DOHH2 (cell line): ENCODE measurements around the gene ELAPOR1.

Source experiments
- H3F3A ChIP-seq: fragments of 200-600 bp; sonication (generic), shearing (Covaris generic); 2 replicates; pipeline ENCODE4 v1.6.0; 2016; ENCODE audit warnings: antibody characterized with exemption, mild to moderate bottlenecking; ENCODE audit not compliant: control insufficient read depth, insufficient read depth
- H3K27ac ChIP-seq: fragments of 200-600 bp; sonication (generic); 2 replicates; pipeline ENCODE4 v1.5.1; 2014; ENCODE audit warnings: low read depth, mild to moderate bottlenecking, low read length, moderate library complexity
- H3K27me3 ChIP-seq: fragments of 200-600 bp; sonication (generic); 2 replicates; pipeline ENCODE4 v1.6.1; 2014; ENCODE audit warnings: mild to moderate bottlenecking, low read length, mixed read lengths; ENCODE audit not compliant: control insufficient read depth
- H3K36me3 ChIP-seq: fragments of 200-600 bp; sonication (generic); 2 replicates; pipeline ENCODE4 v1.6.1; 2014; ENCODE audit warnings: mild to moderate bottlenecking, low read length, moderate library complexity, mixed read lengths; ENCODE audit not compliant: control insufficient read depth
- H3K4me1 ChIP-seq: fragments of 200-600 bp; sonication (generic); 2 replicates; pipeline ENCODE4 v1.6.1; 2014; ENCODE audit warnings: mild to moderate bottlenecking, low read length, mixed read lengths; ENCODE audit not compliant: control insufficient read depth
- H3K4me2 ChIP-seq: fragments of 200-600 bp; sonication (generic); 2 replicates; pipeline ENCODE4 v1.6.0; 2014; ENCODE audit warnings: mild to moderate bottlenecking, low read length, moderate library complexity
- H3K4me3 ChIP-seq: fragments of 200-600 bp; sonication (generic); 2 replicates; pipeline ENCODE4 v1.5.1; 2014; ENCODE audit warnings: mild to moderate bottlenecking, low read length, mixed read lengths
- H3K79me2 ChIP-seq: fragments of 200-600 bp; sonication (generic); 2 replicates; pipeline ENCODE4 v1.6.1; 2014; ENCODE audit warnings: mild to moderate bottlenecking, low read length, mixed read lengths; ENCODE audit not compliant: control insufficient read depth
- H3K9me2 ChIP-seq: fragments of 200-600 bp; sonication (generic); replicated peaks from 2 replicates; pipeline ENCODE4 v1.6.1; 2014; ENCODE audit warnings: mild to moderate bottlenecking, low read length, mixed read lengths; ENCODE audit not compliant: control insufficient read depth
- H3K9me3 ChIP-seq: fragments of 200-600 bp; sonication (generic); 2 replicates; pipeline ENCODE4 v1.6.1; 2014; ENCODE audit warnings: antibody characterized with exemption, low read length, mixed read lengths; ENCODE audit not compliant: control insufficient read depth, insufficient read depth
- H4K20me1 ChIP-seq: fragments of 200-600 bp; sonication (generic); 2 replicates; pipeline ENCODE4 v1.6.0; 2014; ENCODE audit warnings: low read depth, mild to moderate bottlenecking, antibody characterized with exemption, low read length, moderate library complexity; ENCODE audit not compliant: control insufficient read depth, insufficient read depth
- EZH2phosphoT487 ChIP-seq: fragments of 200-600 bp; sonication (generic); IDR thresholded peaks from 2 replicates; pipeline ENCODE4 v1.6.1; 2017; ENCODE audit warnings: borderline replicate concordance, mild to moderate bottlenecking, antibody characterized with exemption, low read length, moderate library complexity, mixed read lengths
- TF ChIP-seq, protein P1 (sequence below): fragments of 200-600 bp; sonication (generic); IDR thresholded peaks from one replicate; pipeline ENCODE4 v1.5.1; 2014; ENCODE audit warnings: antibody characterized with exemption, mild to moderate bottlenecking, low read depth, low read length; ENCODE audit not compliant: poor library complexity, severe bottlenecking

The ELAPOR1 gene

DNA sequence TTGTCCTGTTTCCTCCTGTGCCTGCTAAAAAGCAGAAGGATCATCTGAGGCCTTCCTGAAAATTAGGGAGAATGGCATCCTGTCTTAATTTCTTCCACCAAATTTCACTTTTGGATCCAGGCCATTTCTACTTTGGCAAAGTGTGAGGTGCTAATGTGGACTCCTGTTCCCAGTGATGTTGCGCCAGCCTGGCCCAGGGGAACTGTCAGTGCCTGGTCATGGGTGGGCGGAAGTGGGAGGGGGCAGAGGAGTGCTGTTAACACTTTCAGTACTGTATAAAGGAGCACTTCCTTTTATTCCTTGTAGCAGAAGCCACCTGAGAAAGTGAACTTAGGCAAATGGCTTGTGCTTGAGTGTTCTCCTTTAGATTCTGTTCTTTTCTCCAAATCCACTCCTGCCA is 19.9 kb downstream of the ELAPOR1 start:
- Histone ChIP-seq H3K4me2 (peak overlapping the region; percentile 65), H3K27ac (no peak overlapping the region), H3K27me3 (no peaks in the 10 kb centered on the region)

DNA sequence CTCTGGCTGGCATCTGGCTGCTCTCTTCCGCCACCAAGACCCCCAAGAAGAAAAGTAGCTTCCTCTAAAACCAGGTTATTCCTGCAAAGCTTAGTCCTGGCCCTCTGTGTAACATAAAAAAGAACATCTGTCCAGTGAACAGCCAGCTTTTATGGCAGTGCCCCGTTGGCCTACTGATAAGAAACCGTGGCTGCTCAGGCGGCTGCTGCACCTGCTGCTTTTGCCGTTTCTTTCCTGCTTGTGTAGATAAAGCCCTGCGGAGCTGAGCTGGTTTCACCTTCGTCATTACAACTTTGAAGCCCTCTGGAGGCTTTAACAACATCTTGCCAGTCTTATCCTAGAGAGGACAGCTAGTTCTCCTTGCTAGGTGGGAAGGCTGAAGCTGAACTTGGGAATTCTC is 20.5 kb downstream of the ELAPOR1 start:
- H3K4me3 ChIP-seq: peak overlapping the region; percentile 52
- no peak for TF ChIP-seq EZH2phosphoT487
- TF ChIP-seq, protein P1, sequence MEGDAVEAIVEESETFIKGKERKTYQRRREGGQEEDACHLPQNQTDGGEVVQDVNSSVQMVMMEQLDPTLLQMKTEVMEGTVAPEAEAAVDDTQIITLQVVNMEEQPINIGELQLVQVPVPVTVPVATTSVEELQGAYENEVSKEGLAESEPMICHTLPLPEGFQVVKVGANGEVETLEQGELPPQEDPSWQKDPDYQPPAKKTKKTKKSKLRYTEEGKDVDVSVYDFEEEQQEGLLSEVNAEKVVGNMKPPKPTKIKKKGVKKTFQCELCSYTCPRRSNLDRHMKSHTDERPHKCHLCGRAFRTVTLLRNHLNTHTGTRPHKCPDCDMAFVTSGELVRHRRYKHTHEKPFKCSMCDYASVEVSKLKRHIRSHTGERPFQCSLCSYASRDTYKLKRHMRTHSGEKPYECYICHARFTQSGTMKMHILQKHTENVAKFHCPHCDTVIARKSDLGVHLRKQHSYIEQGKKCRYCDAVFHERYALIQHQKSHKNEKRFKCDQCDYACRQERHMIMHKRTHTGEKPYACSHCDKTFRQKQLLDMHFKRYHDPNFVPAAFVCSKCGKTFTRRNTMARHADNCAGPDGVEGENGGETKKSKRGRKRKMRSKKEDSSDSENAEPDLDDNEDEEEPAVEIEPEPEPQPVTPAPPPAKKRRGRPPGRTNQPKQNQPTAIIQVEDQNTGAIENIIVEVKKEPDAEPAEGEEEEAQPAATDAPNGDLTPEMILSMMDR: no peak
- H3K27me3 ChIP-seq: no peaks in the 10 kb centered on the region
- H3K4me1 ChIP-seq: peaks cover 14% of the 10 kb centered on the region
- no peaks in the 10 kb centered on the region for H4K20me1 ChIP-seq
- no peak overlapping the region for H3K27ac ChIP-seq
- no peaks in the 10 kb centered on the region for H3K9me3 ChIP-seq
- peak overlapping the region; percentile 65 for H3K4me2 ChIP-seq
- no peaks in the 10 kb centered on the region for H3K9me2 ChIP-seq
- H3F3A ChIP-seq: no peaks in the 10 kb centered on the region
- no peaks in the 10 kb centered on the region for H3K79me2 ChIP-seq
- no peaks in the 10 kb centered on the region for H3K36me3 ChIP-seq

More for the DNA sequence above, 19.9 kb downstream of the ELAPOR1 start:
- no peak for TF ChIP-seq EZH2phosphoT487
- TF ChIP-seq, protein P1: no peak
- no peaks in the 10 kb centered on the region for H4K20me1 ChIP-seq
- peaks cover 14% of the 10 kb centered on the region for H3K4me1 ChIP-seq
- H3K36me3 ChIP-seq: no peaks in the 10 kb centered on the region
- no peaks in the 10 kb centered on the region for H3K9me2 ChIP-seq
- no peaks in the 10 kb centered on the region for H3K9me3 ChIP-seq
- no peaks in the 10 kb centered on the region for H3F3A ChIP-seq
- peak overlapping the region; percentile 52 for H3K4me3 ChIP-seq
- H3K79me2 ChIP-seq: no peaks in the 10 kb centered on the region

DNA sequence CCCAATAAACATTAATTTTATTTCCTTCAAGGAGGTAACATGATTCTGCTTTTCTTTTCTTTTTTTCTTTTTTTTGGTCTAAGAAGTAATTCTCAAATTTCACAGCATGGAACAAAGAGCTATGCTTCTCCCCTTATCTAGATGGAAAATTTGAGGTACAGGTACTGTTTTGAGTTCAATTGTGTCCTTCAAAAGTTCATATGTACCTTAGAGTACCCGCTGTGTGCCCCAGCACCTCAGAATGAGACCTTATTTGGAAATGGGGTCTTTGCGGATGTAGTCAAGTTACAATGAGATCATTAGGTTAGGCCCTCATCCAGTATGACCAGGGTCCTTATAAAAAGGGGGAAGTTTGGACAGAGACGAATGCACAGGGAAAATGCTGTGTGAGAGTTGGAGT is 22.0 kb downstream of the ELAPOR1 start:
- Histone ChIP-seq H3K4me3 (no peak overlapping the region), H3K79me2 (no peaks in the 10 kb centered on the region), H3K27ac (no peak overlapping the region), H3K4me1 (peaks cover 14% of the 10 kb centered on the region), H3K4me2 (no peak overlapping the region), H3F3A (no peaks in the 10 kb centered on the region), H3K9me3 (no peaks in the 10 kb centered on the region), H4K20me1 (no peaks in the 10 kb centered on the region), H3K27me3 (no peaks in the 10 kb centered on the region), H3K36me3 (no peaks in the 10 kb centered on the region), H3K9me2 (no peaks in the 10 kb centered on the region)
- no peak for TF ChIP-seq EZH2phosphoT487
- TF ChIP-seq, protein P1: no peak
